Trophoblast cell (in vitro differentiated cells and primary cell): ENCODE results near the gene RASA3.

Experiments
- DNase-seq, 2 donors: peaks; one replicate each; pipeline ENCODE4 v3.0.0-alpha.2; 2016
- H2AFZ ChIP-seq: 2 replicates; pipeline ENCODE4 v1.6.1; 2013; ENCODE audit warnings: low read length, moderate library complexity, mild to moderate bottlenecking; ENCODE audit not compliant: insufficient read depth, poor library complexity
- H2AK5ac ChIP-seq: 2 replicates; pipeline ENCODE4 v1.6.1; 2013; ENCODE audit warnings: mild to moderate bottlenecking, low read length
- H2BK120ac ChIP-seq: 2 replicates; pipeline ENCODE4 v1.6.1; 2013; ENCODE audit warnings: low read length, mild to moderate bottlenecking, moderate library complexity; ENCODE audit not compliant: insufficient read depth, poor library complexity
- H2BK12ac ChIP-seq: 2 replicates; pipeline ENCODE4 v1.6.1; 2013; ENCODE audit warnings: mild to moderate bottlenecking, low read length, moderate library complexity
- H2BK5ac ChIP-seq: 2 replicates; pipeline ENCODE4 v1.6.1; 2013; ENCODE audit warnings: low read length, low read depth, moderate library complexity, mild to moderate bottlenecking; ENCODE audit not compliant: poor library complexity
- H3K14ac ChIP-seq: 2 replicates; pipeline ENCODE4 v1.6.1; 2013; ENCODE audit warnings: mild to moderate bottlenecking, low read length
- H3K18ac ChIP-seq: 2 replicates; pipeline ENCODE4 v1.6.1; 2013; ENCODE audit warnings: mild to moderate bottlenecking, low read length
- H3K23ac ChIP-seq: 2 replicates; pipeline ENCODE4 v1.6.1; 2013; ENCODE audit warnings: low read length
- H3K27ac ChIP-seq: 2 replicates; pipeline ENCODE4 v1.5.1; 2013; ENCODE audit warnings: low read depth, mild to moderate bottlenecking, inconsistent platforms, low read length, moderate library complexity
- H3K27me3 ChIP-seq: 2 replicates; pipeline ENCODE4 v1.6.1; 2013; ENCODE audit warnings: inconsistent platforms, mild to moderate bottlenecking, low read length, moderate library complexity; ENCODE audit not compliant: insufficient read depth
- H3K36me3 ChIP-seq, 2 experiments: 1 replicate in 1 of 2; 2 replicates in 1 of 2; pipeline ENCODE4 v1.6.1; 2013; ENCODE audit warnings: low read length in 2 of 2, mild to moderate bottlenecking in 2 of 2, moderate library complexity in 1 of 2; ENCODE audit not compliant: insufficient read depth in 2 of 2, control insufficient read depth in 1 of 2
- H3K4ac ChIP-seq: 2 replicates; pipeline ENCODE4 v1.6.1; 2013; ENCODE audit warnings: low read depth, mild to moderate bottlenecking, low read length, moderate library complexity
- H3K4me1 ChIP-seq, 2 experiments: 1 replicate in 1 of 2; 2 replicates in 1 of 2; pipeline ENCODE4 v1.6.1; 2013; ENCODE audit warnings: low read length in 2 of 2, mild to moderate bottlenecking in 2 of 2, moderate library complexity in 1 of 2; ENCODE audit not compliant: insufficient read depth in 2 of 2, control insufficient read depth in 1 of 2
- H3K4me2 ChIP-seq: 2 replicates; pipeline ENCODE4 v1.6.1; 2013; ENCODE audit warnings: inconsistent platforms, mild to moderate bottlenecking, low read length, moderate library complexity
- H3K4me3 ChIP-seq: 2 replicates; pipeline ENCODE4 v1.5.1; 2013; ENCODE audit warnings: mild to moderate bottlenecking, low read depth, low read length, inconsistent platforms
- H3K79me1 ChIP-seq: one replicate; pipeline ENCODE4 v1.6.1; 2013; ENCODE audit warnings: low read length
- H3K79me2 ChIP-seq: 2 replicates; pipeline ENCODE4 v1.6.1; 2013; ENCODE audit warnings: low read length, mild to moderate bottlenecking; ENCODE audit not compliant: control insufficient read depth, insufficient read depth, poor library complexity
- H3K9ac ChIP-seq: 2 replicates; pipeline ENCODE4 v1.6.1; 2013; ENCODE audit warnings: mild to moderate bottlenecking, low read length
- H3K9me3 ChIP-seq: 2 replicates; pipeline ENCODE4 v1.6.1; 2013; ENCODE audit warnings: low read depth, mild to moderate bottlenecking, control low read depth, inconsistent platforms, low read length; ENCODE audit not compliant: insufficient read depth
- H4K12ac ChIP-seq: 2 replicates; pipeline ENCODE4 v1.6.1; 2013; ENCODE audit warnings: low read depth, mild to moderate bottlenecking, low read length, moderate library complexity
- H4K8ac ChIP-seq: 2 replicates; pipeline ENCODE4 v1.6.1; 2013; ENCODE audit warnings: low read depth, mild to moderate bottlenecking, low read length, moderate library complexity
- H4K91ac ChIP-seq: one replicate; pipeline ENCODE4 v1.6.1; 2013; ENCODE audit warnings: low read depth, mild to moderate bottlenecking, low read length, moderate library complexity
- WGBS: extraction: QIAGEN DNeasy Blood & Tissue Kit; methylation state at CpG from one replicate; pipeline ENCODE4 v1.1.7; 2013; ENCODE audit warnings: missing lambda C conversion rate; ENCODE audit not compliant: insufficient read length, insufficient coverage; ENCODE audit errors: extremely low coverage; 5-methylcytosine and 5-hydroxymethylcytosine counted together

Gene RASA3

GRCh38 chr13:113936166-113936965 lies 196.1 kb downstream of the RASA3 start:
- Histone ChIP-seq H2BK5ac (no peak overlapping the region), H3K79me1 (peaks cover 5% of the 10 kb centered on the region), H2AK5ac (peak overlapping the region; percentile 15), H4K12ac (no peak overlapping the region), H3K9me3 (no peaks in the 10 kb centered on the region), H2BK120ac (no peak overlapping the region), H3K14ac (no peak overlapping the region), H3K4me3 (no peak overlapping the region), H4K8ac (no peak overlapping the region), H3K27ac (no peak overlapping the region), H3K23ac (no peak overlapping the region), H3K18ac (no peak overlapping the region), H2AFZ (no peak overlapping the region), H4K91ac (peak overlapping the region; percentile 28), H3K36me3 (no peaks in the 10 kb centered on the region), H3K4ac (no peak overlapping the region), H3K27me3 (no peaks in the 10 kb centered on the region), H3K9ac (no peak overlapping the region), H3K4me1 (peaks cover 11 to 19% of the 10 kb centered on the region in 2 experiments), H2BK12ac (peak overlapping the region; percentile 45), H3K4me2 (no peak overlapping the region), H3K79me2 (no peaks in the 10 kb centered on the region)
- no peak for DNase-seq
- WGBS = no CpG with 5 or more reads among the region's 25 CpGs

GRCh38 chr13:113935001-113935844 lies 197.2 kb downstream of the RASA3 start:
- no peaks in the 10 kb centered on the region for H3K27me3 ChIP-seq
- H4K12ac ChIP-seq = peak overlapping the region; percentile 19
- no peaks in the 10 kb centered on the region for H3K79me2 ChIP-seq
- H3K4me3 ChIP-seq = no peak overlapping the region
- peak overlapping the region; percentile 37 for H3K27ac ChIP-seq
- peak overlapping the region; percentile 14 for H3K4me2 ChIP-seq
- no peak overlapping the region for H3K23ac ChIP-seq
- H2BK5ac ChIP-seq = peak overlapping the region; percentile 13
- no peak overlapping the region for H2BK12ac ChIP-seq
- H2BK120ac ChIP-seq = peak overlapping the region; percentile 26
- DNase-seq = no peak
- peaks cover 11 to 19% of the 10 kb centered on the region in 2 experiments for H3K4me1 ChIP-seq
- peak overlapping the region; percentile 56 for H4K91ac ChIP-seq
- H3K9me3 ChIP-seq = no peaks in the 10 kb centered on the region
- peak overlapping the region; percentile 61 for H4K8ac ChIP-seq
- no peak overlapping the region for H2AK5ac ChIP-seq
- peak overlapping the region; percentile 6 for H2AFZ ChIP-seq
- no peak overlapping the region for H3K4ac ChIP-seq
- peaks cover 5% of the 10 kb centered on the region for H3K79me1 ChIP-seq
- H3K36me3 ChIP-seq = no peaks in the 10 kb centered on the region
- H3K18ac ChIP-seq = peak overlapping the region; percentile 45
- WGBS = no CpG with 5 or more reads among the region's 21 CpGs
- no peak overlapping the region for H3K9ac ChIP-seq
- peak overlapping the region; percentile 33 for H3K14ac ChIP-seq

GRCh38 chr13:113934576-113934975 lies 197.8 kb downstream of the RASA3 start:
- Histone ChIP-seq H4K8ac (peak overlapping the region; percentile 61), H3K18ac (no peak overlapping the region), H3K4me1 (peaks cover 11 to 19% of the 10 kb centered on the region in 2 experiments), H4K91ac (peak overlapping the region; percentile 56), H3K79me1 (peaks cover 5% of the 10 kb centered on the region), H3K4me3 (no peak overlapping the region), H3K9me3 (no peaks in the 10 kb centered on the region), H3K36me3 (no peaks in the 10 kb centered on the region), H3K14ac (no peak overlapping the region), H2AFZ (no peak overlapping the region), H3K23ac (no peak overlapping the region), H3K4ac (no peak overlapping the region), H3K79me2 (no peaks in the 10 kb centered on the region), H2BK120ac (no peak overlapping the region), H3K27me3 (no peaks in the 10 kb centered on the region), H2BK12ac (no peak overlapping the region), H3K9ac (no peak overlapping the region), H4K12ac (no peak overlapping the region), H2AK5ac (no peak overlapping the region), H2BK5ac (peak overlapping the region; percentile 13), H3K4me2 (no peak overlapping the region), H3K27ac (no peak overlapping the region)
- DNase-seq = no peak
- WGBS = no CpG with 5 or more reads among the region's 14 CpGs

- Histone ChIP-seq H2AK5ac (no peak overlapping the region), H3K79me2 (no peaks in the 10 kb centered on the region), H4K91ac (no peak overlapping the region), H3K23ac (no peak overlapping the region), H4K12ac (no peak overlapping the region), H3K4me1 (peaks cover 11 to 24% of the 10 kb centered on the region in 2 experiments), H3K14ac (no peak overlapping the region), H3K9me3 (no peaks in the 10 kb centered on the region), H3K27ac (no peak overlapping the region), H2BK120ac (no peak overlapping the region), H3K9ac (no peak overlapping the region), H3K4me3 (no peak overlapping the region), H3K4me2 (no peak overlapping the region), H2BK12ac (no peak overlapping the region), H3K79me1 (peaks cover 8% of the 10 kb centered on the region), H3K27me3 (no peaks in the 10 kb centered on the region), H3K18ac (no peak overlapping the region), H3K36me3 (no peaks in the 10 kb centered on the region), H4K8ac (no peak overlapping the region), H2AFZ (no peak overlapping the region), H3K4ac (no peak overlapping the region), H2BK5ac (no peak overlapping the region)
- WGBS = no CpG with 5 or more reads among the region's 22 CpGs
- DNase-seq = no peak
Observed at GRCh38 chr13:113933901-113934300, 198.5 kb downstream of the RASA3 start.
